OCI-M2 (cell line): Measurements from ENCODE around the gene TMEM168.
"Not testable (repeated sequence)": the region's sequence is repeated elsewhere in the genome, so short reads cannot be mapped to it uniquely, and the experiment has no call there.

Experiments used
- DNase-seq: peaks from one replicate; lab custom pipeline; 2025; ENCODE audit not compliant: unreplicated experiment; lab: John Stamatoyannopoulos, UW

Gene TMEM168

DNA sequence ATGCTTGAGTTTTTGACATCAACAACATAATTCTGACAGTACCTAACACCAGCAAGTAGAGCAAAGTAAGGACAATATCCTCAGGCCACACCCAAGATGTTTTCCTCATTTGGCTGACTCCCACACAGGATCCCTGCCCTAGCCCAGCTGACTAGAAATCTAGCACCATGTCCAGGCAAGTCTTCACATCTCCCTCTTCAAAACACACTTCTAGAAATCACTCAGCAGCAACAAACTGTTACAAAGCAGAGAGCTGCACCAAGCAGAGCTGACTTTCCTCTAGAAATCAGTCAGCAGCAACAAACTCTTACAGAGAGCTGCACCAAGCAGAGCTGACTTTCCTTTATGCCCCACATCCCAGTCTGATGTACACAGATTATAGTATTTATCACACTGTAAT, 7.7 kb downstream of the TMEM168 start:
- DNase-seq, result no peak

GRCh38 chr7:112781558-112781957, 8.6 kb downstream of the TMEM168 start:
- no peak for DNase-seq

DNA sequence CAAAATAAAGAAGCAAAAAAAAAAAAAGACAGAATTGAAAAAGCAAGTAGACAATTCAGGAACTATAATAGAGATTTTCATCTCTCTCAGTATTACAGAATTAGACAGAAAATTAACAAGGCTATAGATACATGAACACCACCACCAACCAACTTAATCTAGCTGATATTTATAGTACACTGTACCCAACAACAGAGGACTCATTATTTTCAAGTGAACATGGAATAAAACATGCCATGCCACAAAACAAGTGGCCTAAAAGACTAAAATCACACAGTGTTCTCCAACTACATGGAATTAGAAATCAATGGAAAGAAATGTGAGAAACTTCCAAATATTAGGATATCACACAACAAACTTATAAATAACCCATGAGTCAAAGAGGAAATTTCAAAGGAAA, 9.1 kb downstream of the TMEM168 start:
- DNase-seq, result no peak

DNA sequence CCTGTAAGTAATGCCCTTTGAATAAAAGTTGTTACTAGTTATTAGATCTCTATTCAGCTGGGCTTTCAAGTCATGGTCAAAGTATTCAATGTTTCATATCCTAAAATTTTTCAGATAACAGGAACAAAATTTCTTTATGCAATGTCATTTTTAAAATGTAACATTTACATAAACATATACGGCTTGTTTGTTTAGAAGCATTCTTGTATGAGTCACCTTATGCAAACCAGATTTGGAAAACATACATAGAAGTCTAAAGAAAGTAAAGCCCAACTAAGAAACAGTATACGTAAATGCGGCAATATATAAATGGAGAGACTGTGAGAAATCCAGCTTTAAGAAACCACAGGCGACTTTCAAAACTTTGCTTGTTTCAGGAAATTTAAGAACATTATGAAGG, 10.5 kb downstream of the TMEM168 start:
- no peak for DNase-seq

GRCh38 chr7:112777406-112777805, 12.8 kb downstream of the TMEM168 start:
- DNase-seq, result no peak

- DNase-seq, result no peak
Observed at GRCh38 chr7:112771166-112771565, 19.0 kb downstream of the TMEM168 start.

- no peak for DNase-seq
Observed at GRCh38 chr7:112770051-112770450, 20.1 kb downstream of the TMEM168 start.

DNA sequence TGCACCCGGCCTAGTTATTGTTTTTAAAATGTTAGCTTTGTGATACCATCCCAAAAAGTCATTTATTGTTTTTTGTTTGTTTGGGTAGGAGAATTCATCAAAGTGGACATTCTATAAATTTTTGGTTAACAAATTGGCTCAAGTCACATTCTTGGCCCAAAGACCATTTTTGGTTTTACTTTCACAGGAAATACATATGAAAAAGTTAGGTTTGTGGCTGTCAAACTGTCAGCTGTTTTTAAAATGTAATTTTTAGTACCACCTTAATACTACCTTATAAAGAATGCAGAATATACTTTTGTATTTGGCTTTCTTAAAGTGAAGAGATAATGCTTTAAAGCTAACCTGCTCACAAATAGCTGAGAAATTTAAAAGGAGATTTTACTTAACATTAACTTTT, 25.1 kb downstream of the TMEM168 start:
- no peak for DNase-seq

GRCh38 chr7:112763996-112764395, 26.2 kb downstream of the TMEM168 start:
- no peak for DNase-seq

DNA sequence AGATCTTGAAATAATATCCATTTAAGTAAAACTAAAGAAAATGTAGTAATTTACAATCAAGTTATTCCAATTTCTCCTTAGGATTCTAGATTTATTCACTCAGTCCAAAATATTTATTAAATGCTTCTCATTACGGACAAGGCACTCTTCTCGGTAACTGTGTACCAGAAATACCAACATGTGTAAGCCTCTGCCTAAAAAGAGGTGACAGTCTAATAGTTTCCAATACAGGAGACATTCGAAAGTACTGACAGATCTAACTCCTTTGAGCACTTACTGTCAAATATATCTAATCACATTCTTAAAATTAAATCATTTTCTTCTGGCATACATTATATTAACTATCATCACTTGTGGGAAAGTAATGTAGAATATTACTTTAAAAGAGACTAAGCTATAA, 26.9 kb downstream of the TMEM168 start:
- DNase-seq, result no peak

- DNase-seq, result no peak
Observed at GRCh38 chr7:112759905-112760304, 30.3 kb downstream of the TMEM168 start.

- DNase-seq, result no peak
Observed at GRCh38 chr7:112757337-112757736, 32.9 kb downstream of the TMEM168 start.

- no peak for DNase-seq
Observed at GRCh38 chr7:112753298-112753697, 36.9 kb downstream of the TMEM168 start.

GRCh38 chr7:112752576-112752975, 37.6 kb downstream of the TMEM168 start:
- DNase-seq, result no peak

GRCh38 chr7:112749775-112750174, 40.4 kb downstream of the TMEM168 start:
- DNase-seq, result no peak

- no peak for DNase-seq
Observed at GRCh38 chr7:112748381-112748780, 41.8 kb downstream of the TMEM168 start.

DNA sequence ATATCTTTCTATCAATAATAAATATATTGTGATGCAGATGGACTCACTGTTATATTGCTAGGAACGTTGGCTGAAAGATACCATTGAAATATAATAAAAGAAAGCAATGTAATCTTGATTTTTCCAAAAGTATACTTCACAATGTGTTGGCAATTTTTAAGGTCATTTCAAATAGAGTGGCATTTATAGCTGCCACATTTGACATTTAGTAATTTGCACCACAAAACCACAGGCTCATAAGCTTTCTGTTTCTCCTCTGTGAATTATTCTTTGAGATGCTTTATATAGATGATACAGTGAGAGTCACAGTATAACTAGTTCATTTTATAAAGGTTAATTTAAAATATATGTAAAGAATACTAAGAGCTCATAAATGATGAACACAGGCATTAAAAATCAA, 44.6 kb downstream of the TMEM168 start:
- DNase-seq, result no peak

- DNase-seq, result no peak
Observed at GRCh38 chr7:112744818-112745217, 45.4 kb downstream of the TMEM168 start.

- DNase-seq, result no peak
Observed at GRCh38 chr7:112743811-112744210, 46.4 kb downstream of the TMEM168 start.

DNA sequence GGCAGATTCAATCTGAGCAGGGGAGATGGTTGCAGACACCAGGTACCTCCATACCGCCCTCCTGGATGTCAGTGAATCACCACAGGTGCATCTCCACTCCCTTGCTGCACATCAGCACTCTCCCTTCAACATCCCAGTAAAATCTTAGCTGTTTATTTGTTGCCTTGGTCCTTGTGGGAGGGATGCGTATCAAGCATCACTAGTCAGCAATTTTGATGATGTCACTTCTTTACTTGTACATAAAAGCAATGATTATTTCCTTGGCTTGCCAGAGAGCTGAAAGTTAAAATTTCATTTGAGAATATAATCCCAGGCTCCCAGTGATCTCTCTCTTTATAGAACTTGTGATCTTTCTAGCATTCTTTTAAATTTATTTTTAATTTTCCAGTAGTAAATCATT, 49.5 kb downstream of the TMEM168 start:
- DNase-seq, result no peak

GRCh38 chr7:112739436-112740180, 50.6 kb downstream of the TMEM168 start:
- no peak for DNase-seq

DNA sequence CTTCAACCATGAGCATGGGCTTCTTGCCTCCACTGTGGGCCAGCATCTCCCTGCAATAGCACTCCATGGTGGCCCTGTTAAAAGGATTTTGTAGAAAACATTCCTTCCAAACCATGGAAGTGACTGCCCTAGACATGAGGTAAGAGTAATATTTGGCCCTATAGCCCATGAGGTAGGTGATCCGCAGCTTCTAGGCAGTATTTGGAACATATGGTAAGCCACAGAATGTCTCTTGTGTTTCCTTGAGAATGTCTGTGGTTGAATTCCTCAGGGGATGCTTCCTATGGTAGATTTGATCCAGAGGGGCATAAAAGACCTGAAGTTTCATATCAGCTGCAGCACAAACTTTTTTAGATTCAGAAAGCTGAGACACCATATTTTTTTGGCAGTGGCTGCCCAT, 54.9 kb downstream of the TMEM168 start:
- DNase-seq, result no peak

DNA sequence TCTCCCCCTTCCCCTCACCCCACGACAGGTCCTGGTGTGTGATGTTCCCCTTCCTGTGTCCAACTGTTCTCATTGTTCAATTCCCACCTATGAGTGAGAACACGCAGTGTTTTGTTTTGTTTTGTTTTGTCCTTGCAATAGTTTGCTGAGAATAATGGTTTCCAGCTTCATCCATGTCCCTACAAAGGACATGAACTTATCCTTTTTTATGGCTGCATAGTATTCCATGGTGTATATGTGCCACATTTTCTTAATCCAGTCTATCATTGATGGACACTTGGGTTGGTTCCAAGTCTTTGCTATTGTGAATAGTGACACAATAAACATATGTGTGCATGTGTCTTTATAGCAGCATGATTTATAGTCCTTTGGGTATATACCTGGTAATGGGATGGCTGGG, 58.9 kb downstream of the TMEM168 start:
- not testable (repeated sequence) for DNase-seq
